Astrocyte (in vitro differentiated cells and primary cell): ENCODE data around the gene CCNF.

Experiments used
- CTCF ChIP-seq: IDR thresholded peaks from 2 replicates; pipeline ENCODE4 v1.5.1; 2011; ENCODE audit warnings: low read depth, mild to moderate bottlenecking, inconsistent platforms, low read length, moderate library complexity; ENCODE audit not compliant: insufficient read depth
- EZH2 ChIP-seq: IDR thresholded peaks from 2 replicates; pipeline ENCODE4 v1.6.1; 2012; ENCODE audit warnings: mild to moderate bottlenecking, low read length, inconsistent platforms; ENCODE audit not compliant: insufficient read depth

GRCh38 chr16:2457946-2458345 is 28.7 kb downstream of the CCNF start:
- TF ChIP-seq CTCF = no peak
- no peak for TF ChIP-seq EZH2
